Measurements from ENCODE around the gene CNTD1. TPM values are rescaled to one million over a fixed set of nuclear protein-coding genes. Genes with fewer than 3 reads are reported as not detected.

CNTD1 gene
- total and polyA plus RNA-seq, 2 of the 4 experiments (the other 2 are of a cell fraction) = not detected

GRCh38 chr17:42814633-42815399 is 16.2 kb downstream of the CNTD1 start (continued):
- no peak for TF ChIP-seq FOS (IDR thresholded peaks at IDR 0.05; ENCODE audit: low read depth, low read length)

GRCh38 chr17:42817866-42818265 is 19.2 kb downstream of the CNTD1 start:
- no peak overlapping the region for H3K27ac ChIP-seq (ENCODE audit: insufficient read depth, low read length)
- H2AFZ ChIP-seq (replicated peaks; ENCODE audit: low read length, poor library complexity) = no peak overlapping the region
- intact Hi-C loops (cut with micrococcal nuclease) (no loop called here), dilution Hi-C loops (cut with HindIII; ENCODE audit: low sequenced_read_pairs, unreplicated experiment) (no loop called here), in situ Hi-C loops (cut with MboI; ENCODE audit: low sequenced_read_pairs) (no loop called here)
- H2BK15ac ChIP-seq (ENCODE audit: low read depth, low read length) = no peak overlapping the region
- H3K27me3 ChIP-seq (ENCODE audit: control insufficient read depth, insufficient read depth, low read length) = no peaks in the 10 kb centered on the region
- peaks cover 31 to 36% of the 10 kb centered on the region in 2 experiments for H3K79me1 ChIP-seq (ENCODE audit: low read depth in 1 of 2, low read length in 2 of 2)
- no peaks in the 10 kb centered on the region for H3K4me1 ChIP-seq (ENCODE audit: control insufficient read depth, insufficient read depth, low read length)
- H3K4me3 ChIP-seq (ENCODE audit: insufficient read depth, low read depth, low read length) = no peak overlapping the region
- no peak overlapping the region for H4K5ac ChIP-seq (ENCODE audit: low read depth, low read length)
- H3K18ac ChIP-seq (ENCODE audit: low read depth, low read length) = no peak overlapping the region
- CTCF ChIA-PET = interaction anchor here (1.6 kb wide), 1 partner anchor 9 kb away, joined by 3 read pairs; no protein-coding TSS in a partner anchor
- H2BK5ac ChIP-seq (ENCODE audit: low read depth, low read length, poor library complexity, severe bottlenecking) = peak overlapping the region; percentile 1
- no CpG with 5 or more reads among the region's 1 CpG for WGBS, 2 experiments (ENCODE audit: extremely low coverage in 2 of 2, insufficient read length in 1 of 2)
- H2AK9ac ChIP-seq (replicated peaks; ENCODE audit: low read depth, low read length, poor library complexity) = no peak overlapping the region
- ATAC-seq (ENCODE audit: low read depth) (no peak), DNase-seq (peak; percentile 56)
- peaks cover 40% of the 10 kb centered on the region for H3K36me3 ChIP-seq (ENCODE audit: control insufficient read depth, insufficient read depth, low read length)
- H3K14ac ChIP-seq (replicated peaks; ENCODE audit: low read depth, low read length) = no peak overlapping the region
- H3K9me1 ChIP-seq (ENCODE audit: insufficient read depth, low read length) = 0 out of 2 replicates have a peak, but pooled peaks cover 4% of the 10 kb centered on the region
- no peak overlapping the region for H3K56ac ChIP-seq (ENCODE audit: extremely low read depth, insufficient read depth, low read length)
- H3K9me3 ChIP-seq (ENCODE audit: control insufficient read depth, insufficient read depth, low read length) = no peaks in the 10 kb centered on the region
- POLR2A ChIA-PET (ENCODE audit: unreplicated experiment) = no interaction called here
- no peak overlapping the region for H2BK20ac ChIP-seq (ENCODE audit: low read depth, low read length)
- no peak overlapping the region for H3K4me2 ChIP-seq (ENCODE audit: low read depth, low read length)
- H4K20me1 ChIP-seq (ENCODE audit: insufficient read depth, low read length) = no peaks in the 10 kb centered on the region
- peak overlapping the region in 1 of 2 experiments; percentile 44; a peak in 1 of 4 replicates for H4K8ac ChIP-seq (ENCODE audit: low read depth in 2 of 2, low read length in 2 of 2)
- H2AK5ac ChIP-seq (ENCODE audit: low read depth, low read length) = no peak overlapping the region
- no peak for TF ChIP-seq MAZ (IDR thresholded peaks at IDR 0.05; ENCODE audit: borderline replicate concordance, low read depth, low read length)
- no peak for TF ChIP-seq SMC3 (IDR thresholded peaks at IDR 0.05; ENCODE audit: low read depth, low read length)
- no peak for TF ChIP-seq RAD21 (IDR thresholded peaks at IDR 0.05; ENCODE audit: low read length)
- TF ChIP-seq MAFK (IDR thresholded peaks at IDR 0.05; ENCODE audit: low read depth, low read length) = no peak
- no peak for TF ChIP-seq CTCF (conservative IDR thresholded peaks at IDR 0.05; ENCODE audit: low read depth, low read length)
- no peak for TF ChIP-seq RFX5 (IDR thresholded peaks at IDR 0.05; ENCODE audit: low read depth, low read length)
- TF ChIP-seq CHD1 (IDR thresholded peaks at IDR 0.05; ENCODE audit: low read depth, low read length) = no peak
- H4K91ac ChIP-seq (ENCODE audit: insufficient read depth, low read depth, low read length) = no peak overlapping the region
- H3K23ac ChIP-seq (ENCODE audit: low read depth, low read length) = peak overlapping the region; percentile 23; the same call in 1 of the 2 replicates
- no peak overlapping the region for H2BK120ac ChIP-seq (ENCODE audit: low read depth, low read length)
- H3K9ac ChIP-seq (ENCODE audit: low read depth, low read length) = no peak overlapping the region
- no TSS peak for BruUV-seq (replicated peaks)
- no peak overlapping the region for H3K4ac ChIP-seq (ENCODE audit: low read depth, low read length)
